Thyroid gland (tissue), 4 donors: ENCODE data around the gene NCKAP1. TPM values are rescaled to one million over a fixed set of nuclear protein-coding genes. Genes with fewer than 3 reads are reported as not detected.
A peak's percentile ranks its signal among the peaks of the same experiment; 100 is the strongest.

Source experiments
- DNase-seq, 2 donors: peaks; one replicate each; pipeline ENCODE4 v3.0.0-alpha.2; 2019
- H3K27ac ChIP-seq, 3 donors: fragments of 200-600 bp; sonication (generic); 1 replicate in 2 of 3; 2 replicates in 1 of 3; pipeline ENCODE4 v1.5.1; 2016 to 2019; ENCODE audit warnings: mild to moderate bottlenecking in 1 of 3, moderate library complexity in 1 of 3
- H3K27me3 ChIP-seq: fragments of 200-600 bp; sonication (generic); one replicate; pipeline ENCODE4 v1.5.1; 2019
- H3K36me3 ChIP-seq, 2 donors: fragments of 200-600 bp; sonication (generic); one replicate each; pipeline ENCODE4 v1.5.1; 2016 to 2019
- H3K4me1 ChIP-seq, 2 donors: fragments of 200-600 bp; sonication (generic); one replicate each; pipeline ENCODE4 v1.5.1; 2017 to 2019
- H3K4me3 ChIP-seq, 3 donors: fragments of 200-600 bp; sonication (generic); replicated peaks in 1 of 3; 1 replicate in 2 of 3; 2 replicates in 1 of 3; pipeline ENCODE4 v1.5.1; 2016; ENCODE audit warnings: mild to moderate bottlenecking in 1 of 3
- H3K9me3 ChIP-seq: fragments of 200-600 bp; sonication (generic); one replicate; pipeline ENCODE4 v1.5.1; 2017
- CTCF ChIP-seq, 6 experiments: fragments of 200-600 bp in 3 of 6; fragments of 450-650 bp in 3 of 6; sonication (generic) in 3 of 6; IDR thresholded peaks; one replicate each; pipeline ENCODE4 v1.5.1; 2016 to 2019; ENCODE audit warnings: antibody characterized with exemption in 6 of 6, mild to moderate bottlenecking in 2 of 6, inconsistent platforms in 1 of 6, moderate library complexity in 1 of 6
- POLR2A ChIP-seq, 2 donors: fragments of 450-650 bp; IDR thresholded peaks; one replicate each; pipeline ENCODE4 v1.6.1; 2017; ENCODE audit warnings: antibody characterized with exemption in 2 of 2, mild to moderate bottlenecking in 2 of 2, moderate library complexity in 1 of 2
- WGBS, 2 donors: methylation state at CpG; one replicate each; pipeline ENCODE4 v1.1.5; 2017; 5-methylcytosine and 5-hydroxymethylcytosine counted together
- intact Hi-C: fragments of 100-400 bp; cut with DNase I; formaldehyde crosslinking; loops from one replicate; pipeline ENCODE4 v1.15.1; 2023
- total RNA-seq, 4 donors: library from RNA; depleted of rRNA; stranded (reverse); fragments of >200 nt; gene quantifications; one replicate each; pipeline ENCODE4 v1.2.3, GENCODE V29; 2016

NCKAP1 gene
- total RNA-seq, 4 donors from 2014 or later, result 139 to 214 (median 172) TPM

GRCh38 chr2:183011743-183012142 lies 26.5 kb downstream of the NCKAP1 start:
- no peaks in the 10 kb centered on the region for H3K27me3 ChIP-seq
- WGBS, 2 donors, result 93 to 97% methylated on average over 2 of the region's 2 CpGs
- H3K36me3 ChIP-seq, result no peaks in the 10 kb centered on the region
- H3K4me1 ChIP-seq, result peaks cover 11 to 16% of the 10 kb centered on the region in 2 donors
- H3K27ac ChIP-seq, result no peak overlapping the region
- H3K9me3 ChIP-seq, result no peaks in the 10 kb centered on the region
- no peak overlapping the region for H3K4me3 ChIP-seq
- no peak for DNase-seq
- TF ChIP-seq CTCF (IDR thresholded peaks at IDR 0.05), result no peak
- TF ChIP-seq POLR2A (IDR thresholded peaks at IDR 0.05), result no peak
- intact Hi-C loops, result no loop called here

GRCh38 chr2:183010112-183010511 lies 28.1 kb downstream of the NCKAP1 start:
- Histone ChIP-seq H3K27me3 (no peaks in the 10 kb centered on the region), H3K36me3 (no peaks in the 10 kb centered on the region), H3K9me3 (no peaks in the 10 kb centered on the region), H3K27ac (no peak overlapping the region), H3K4me1 (peaks cover 11 to 16% of the 10 kb centered on the region in 2 donors), H3K4me3 (no peak overlapping the region)
- 66 to 67% methylated on average over 5 of the region's 5 CpGs for WGBS, 2 donors
- DNase-seq, result no peak
- TF ChIP-seq CTCF (IDR thresholded peaks at IDR 0.05), result no peak
- TF ChIP-seq POLR2A (IDR thresholded peaks at IDR 0.05), result no peak
- intact Hi-C loops, result no loop called here

- no peaks in the 10 kb centered on the region for H3K9me3 ChIP-seq
- no peak for TF ChIP-seq CTCF (IDR thresholded peaks at IDR 0.05)
- TF ChIP-seq POLR2A (IDR thresholded peaks at IDR 0.05), result no peak
- no peaks in the 10 kb centered on the region for H3K27me3 ChIP-seq
- 93 to 97% methylated on average over 3 of the region's 3 CpGs for WGBS, 2 donors
- DNase-seq, result no peak
- peaks cover 7 to 11% of the 10 kb centered on the region in 2 donors for H3K4me1 ChIP-seq
- H3K36me3 ChIP-seq, result no peaks in the 10 kb centered on the region
- H3K27ac ChIP-seq, result no peak overlapping the region
- no peak overlapping the region for H3K4me3 ChIP-seq
- intact Hi-C loops, result no loop called here
Measured at GRCh38 chr2:183009249-183009899, 28.9 kb downstream of the NCKAP1 start.

GRCh38 chr2:183001948-183002347 lies 36.3 kb downstream of the NCKAP1 start:
- no peaks in the 10 kb centered on the region for H3K27me3 ChIP-seq
- DNase-seq, result no peak
- peaks cover 0 to 5% of the 10 kb centered on the region in 2 donors for H3K36me3 ChIP-seq
- H3K27ac ChIP-seq, result no peak overlapping the region
- no peak overlapping the region for H3K4me3 ChIP-seq
- 95 to 97% methylated on average over 2 of the region's 2 CpGs for WGBS, 2 donors
- H3K4me1 ChIP-seq, result no peaks in the 10 kb centered on the region
- intact Hi-C loops, result no loop called here
- no peak for TF ChIP-seq POLR2A (IDR thresholded peaks at IDR 0.05)
- no peak for TF ChIP-seq CTCF (IDR thresholded peaks at IDR 0.05)
- H3K9me3 ChIP-seq, result no peaks in the 10 kb centered on the region

- H3K27me3 ChIP-seq, result no peaks in the 10 kb centered on the region
- intact Hi-C loops, result no loop called here
- H3K27ac ChIP-seq, result peak overlapping the region in 2 of 3 donors; percentile 23 to 36
- no peaks in the 10 kb centered on the region for H3K9me3 ChIP-seq
- H3K36me3 ChIP-seq, result peaks cover 0 to 5% of the 10 kb centered on the region in 2 donors
- 57 to 58% methylated on average over 10 of the region's 10 CpGs for WGBS, 2 donors
- H3K4me3 ChIP-seq, result no peak overlapping the region
- TF ChIP-seq CTCF (IDR thresholded peaks at IDR 0.05), result no peak
- TF ChIP-seq POLR2A (IDR thresholded peaks at IDR 0.05), result no peak
- DNase-seq, result peak; percentile 78 to 87
- H3K4me1 ChIP-seq, result no peaks in the 10 kb centered on the region
Measured at GRCh38 chr2:183000846-183001245, 37.4 kb downstream of the NCKAP1 start.
